C4-2B (cell line): Measurements from ENCODE around the gene CAMTA1.

Source experiments
- ZFX ChIP-seq: fragments of 450-650 bp; IDR thresholded peaks from 2 replicates; pipeline ENCODE4 v1.6.1; 2017
- TF ChIP-seq, protein P1 (sequence below): fragments of 450-650 bp; conservative IDR thresholded peaks from 2 replicates; pipeline ENCODE4 v1.5.1; 2017; ENCODE audit warnings: mild to moderate bottlenecking

DNA sequence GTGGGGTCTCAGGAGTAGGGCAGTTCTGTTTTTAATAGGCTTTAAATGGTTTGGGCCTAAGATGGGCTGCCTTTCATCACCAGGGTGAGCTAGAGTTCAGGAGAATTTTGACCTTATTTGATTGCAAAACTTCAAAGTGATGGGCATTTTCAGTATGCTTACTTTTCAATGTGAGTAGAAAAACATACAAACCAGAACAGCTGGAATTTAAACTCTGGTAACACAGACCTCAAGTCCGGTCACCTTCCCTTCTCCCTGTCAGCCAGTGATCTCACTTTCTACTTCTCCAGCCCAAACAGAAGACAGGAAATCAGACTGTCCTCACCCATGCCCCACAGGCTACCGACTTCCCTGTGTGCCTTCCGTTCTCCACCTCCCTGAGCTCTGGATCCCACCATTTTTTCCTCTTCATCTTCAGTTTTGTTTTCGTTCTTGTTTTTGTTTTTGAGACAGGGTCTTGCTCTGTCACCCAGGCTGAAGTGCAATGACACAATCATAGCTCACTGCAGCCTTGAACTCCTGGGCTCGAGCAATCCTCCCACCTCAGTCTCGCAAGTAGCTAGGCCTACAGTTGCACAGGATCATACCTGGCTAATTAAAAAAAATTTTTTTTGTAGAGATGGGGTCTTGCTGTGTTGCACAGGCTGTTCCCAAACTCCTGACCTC, 374.0 kb downstream of the CAMTA1 start:
- TF ChIP-seq, protein P1, sequence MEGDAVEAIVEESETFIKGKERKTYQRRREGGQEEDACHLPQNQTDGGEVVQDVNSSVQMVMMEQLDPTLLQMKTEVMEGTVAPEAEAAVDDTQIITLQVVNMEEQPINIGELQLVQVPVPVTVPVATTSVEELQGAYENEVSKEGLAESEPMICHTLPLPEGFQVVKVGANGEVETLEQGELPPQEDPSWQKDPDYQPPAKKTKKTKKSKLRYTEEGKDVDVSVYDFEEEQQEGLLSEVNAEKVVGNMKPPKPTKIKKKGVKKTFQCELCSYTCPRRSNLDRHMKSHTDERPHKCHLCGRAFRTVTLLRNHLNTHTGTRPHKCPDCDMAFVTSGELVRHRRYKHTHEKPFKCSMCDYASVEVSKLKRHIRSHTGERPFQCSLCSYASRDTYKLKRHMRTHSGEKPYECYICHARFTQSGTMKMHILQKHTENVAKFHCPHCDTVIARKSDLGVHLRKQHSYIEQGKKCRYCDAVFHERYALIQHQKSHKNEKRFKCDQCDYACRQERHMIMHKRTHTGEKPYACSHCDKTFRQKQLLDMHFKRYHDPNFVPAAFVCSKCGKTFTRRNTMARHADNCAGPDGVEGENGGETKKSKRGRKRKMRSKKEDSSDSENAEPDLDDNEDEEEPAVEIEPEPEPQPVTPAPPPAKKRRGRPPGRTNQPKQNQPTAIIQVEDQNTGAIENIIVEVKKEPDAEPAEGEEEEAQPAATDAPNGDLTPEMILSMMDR = no peak
- no peak for TF ChIP-seq ZFX
